ENCODE results near the gene ZBTB17.

Gene ZBTB17

GRCh38 chr1:15951341-15952153 lies 24.4 kb downstream of the ZBTB17 start:
- Mint-ChIP-seq H3K27ac (peak overlapping the region; percentile 97), H3K9me3 (no peaks in the 10 kb centered on the region), H3K4me1 (peaks cover 96% of the 10 kb centered on the region), H3K36me3 (peaks cover 84% of the 10 kb centered on the region), H3K4me3 (peak overlapping the region; percentile 69)
- ATAC-seq = peak; percentile 56
- DNase-seq (ENCODE audit: low spot score in 2 of 2) = peak in 1 of 2 donors; percentile 76

GRCh38 chr1:15950763-15951295 lies 25.1 kb downstream of the ZBTB17 start:
- ATAC-seq = peak; percentile 31
- Mint-ChIP-seq H3K9me3 (no peaks in the 10 kb centered on the region), H3K36me3 (peaks cover 88% of the 10 kb centered on the region)

GRCh38 chr1:15950302-15950701 lies 25.6 kb downstream of the ZBTB17 start:
- Mint-ChIP-seq H3K4me3 (peak overlapping the region; percentile 69), H3K36me3 (peaks cover 90% of the 10 kb centered on the region), H3K9me3 (no peaks in the 10 kb centered on the region), H3K4me1 (peaks cover 88% of the 10 kb centered on the region), H3K27ac (peak overlapping the region; percentile 97)
- DNase-seq (ENCODE audit: low spot score in 2 of 2) (peak in 1 of 2 donors; percentile 70), ATAC-seq (peak; percentile 38)

More at GRCh38 chr1:15950763-15951295, 25.1 kb downstream of the ZBTB17 start:
- peak; percentile 65 to 85 for DNase-seq (ENCODE audit: low spot score in 2 of 2)
- Mint-ChIP-seq H3K4me1 (peaks cover 93% of the 10 kb centered on the region), H3K4me3 (peak overlapping the region; percentile 69), H3K27ac (peak overlapping the region; percentile 97)

GRCh38 chr1:15949453-15950245 lies 26.3 kb downstream of the ZBTB17 start:
- H3K36me3 Mint-ChIP-seq = peaks cover 90% of the 10 kb centered on the region
- peak overlapping the region; percentile 97 for H3K27ac Mint-ChIP-seq
- H3K4me3 Mint-ChIP-seq = peak overlapping the region; percentile 69
- no peaks in the 10 kb centered on the region for H3K9me3 Mint-ChIP-seq
- peaks cover 83% of the 10 kb centered on the region for H3K4me1 Mint-ChIP-seq
- ATAC-seq (peak; percentile 85), DNase-seq (ENCODE audit: low spot score in 2 of 2) (peak; percentile 81 to 95)

GRCh38 chr1:15948595-15949452 lies 27.1 kb downstream of the ZBTB17 start:
- Mint-ChIP-seq H3K4me1 (peaks cover 76% of the 10 kb centered on the region), H3K27ac (peak overlapping the region; percentile 97), H3K4me3 (peak overlapping the region; percentile 69), H3K36me3 (peaks cover 92% of the 10 kb centered on the region), H3K9me3 (no peaks in the 10 kb centered on the region)
- no peak for DNase-seq (ENCODE audit: low spot score in 2 of 2)
- peak; percentile 44 for ATAC-seq

- ATAC-seq (no peak), DNase-seq (ENCODE audit: low spot score in 2 of 2) (no peak)
- peak overlapping the region; percentile 69 for H3K4me3 Mint-ChIP-seq
- no peaks in the 10 kb centered on the region for H3K9me3 Mint-ChIP-seq
- peaks cover 98% of the 10 kb centered on the region for H3K36me3 Mint-ChIP-seq
- peaks cover 70% of the 10 kb centered on the region for H3K4me1 Mint-ChIP-seq
- peak overlapping the region; percentile 97 for H3K27ac Mint-ChIP-seq
These were observed 27.8 kb downstream of the ZBTB17 start for GRCh38 chr1:15948091-15948591.

- DNase-seq (ENCODE audit: low spot score in 2 of 2) = peak in 1 of 2 donors; percentile 57
- peak overlapping the region; percentile 97 for H3K27ac Mint-ChIP-seq
- ATAC-seq = peak; percentile 20
- H3K9me3 Mint-ChIP-seq = no peaks in the 10 kb centered on the region
- peaks cover 99% of the 10 kb centered on the region for H3K36me3 Mint-ChIP-seq
- peak overlapping the region; percentile 69 for H3K4me3 Mint-ChIP-seq
- H3K4me1 Mint-ChIP-seq = peaks cover 65% of the 10 kb centered on the region
These were observed 28.4 kb downstream of the ZBTB17 start for GRCh38 chr1:15947382-15948090.

- Mint-ChIP-seq H3K9me3 (no peaks in the 10 kb centered on the region), H3K27ac (peak overlapping the region; percentile 97), H3K36me3 (peaks cover 99% of the 10 kb centered on the region), H3K4me1 (peaks cover 57% of the 10 kb centered on the region), H3K4me3 (peak overlapping the region; percentile 69)
- no peak for ATAC-seq
- no peak for DNase-seq (ENCODE audit: low spot score in 2 of 2)
These were observed 29.1 kb downstream of the ZBTB17 start for GRCh38 chr1:15946571-15947381.

GRCh38 chr1:15945832-15946448 lies 30.0 kb downstream of the ZBTB17 start:
- Mint-ChIP-seq H3K9me3 (no peaks in the 10 kb centered on the region), H3K4me3 (peak overlapping the region; percentile 69), H3K4me1 (peaks cover 49% of the 10 kb centered on the region), H3K27ac (peak overlapping the region; percentile 97), H3K36me3 (peaks cover 99% of the 10 kb centered on the region)
- DNase-seq (ENCODE audit: low spot score in 2 of 2) = no peak
- ATAC-seq = no peak

GRCh38 chr1:15945011-15945831 lies 30.7 kb downstream of the ZBTB17 start:
- no peak for ATAC-seq
- H3K4me1 Mint-ChIP-seq = peaks cover 42% of the 10 kb centered on the region
- peaks cover 99% of the 10 kb centered on the region for H3K36me3 Mint-ChIP-seq
- no peak for DNase-seq (ENCODE audit: low spot score in 2 of 2)
- no peak overlapping the region for H3K4me3 Mint-ChIP-seq
- no peaks in the 10 kb centered on the region for H3K9me3 Mint-ChIP-seq
- peak overlapping the region; percentile 26 for H3K27ac Mint-ChIP-seq

GRCh38 chr1:15944308-15945010 lies 31.4 kb downstream of the ZBTB17 start:
- ATAC-seq = no peak
- Mint-ChIP-seq H3K4me1 (peaks cover 34% of the 10 kb centered on the region), H3K4me3 (no peak overlapping the region), H3K36me3 (peaks cover 99% of the 10 kb centered on the region), H3K9me3 (no peaks in the 10 kb centered on the region), H3K27ac (peak overlapping the region; percentile 26)
- no peak for DNase-seq (ENCODE audit: low spot score in 2 of 2)

GRCh38 chr1:15943992-15944307 lies 32.0 kb downstream of the ZBTB17 start:
- DNase-seq (ENCODE audit: low spot score in 2 of 2) = no peak
- Mint-ChIP-seq H3K27ac (no peak overlapping the region), H3K9me3 (no peaks in the 10 kb centered on the region), H3K36me3 (peaks cover 99% of the 10 kb centered on the region), H3K4me3 (no peak overlapping the region), H3K4me1 (peaks cover 29% of the 10 kb centered on the region)
- no peak for ATAC-seq

All from stimulated activated effector memory CD8-positive, alpha-beta T cell treated with anti-CD3 and anti-CD28 coated beads, Interleukin-12 subunit alpha, Interleukin-12 subunit beta, amount 100 ng/mL, for 72 hours (primary cell).